HAP-1 (cell line): ENCODE data around the gene UPB1.

Source experiments
- DNase-seq, 2 experiments: peaks; one replicate each; pipeline ENCODE4 v3.0.0-alpha.2; 2016 to 2020; ENCODE audit warnings: low spot score in 2 of 2
- H3K27me3 ChIP-seq: fragments of 250-450 bp; sonication (Bioruptor Pico); 2 replicates; pipeline ENCODE4 v1.5.1; 2020; ENCODE audit warnings: low read depth, mild to moderate bottlenecking, moderate library complexity
- H3K36me3 ChIP-seq: fragments of 250-450 bp; sonication (Bioruptor Pico); replicated peaks from 2 replicates; pipeline ENCODE4 v1.5.1; 2020; ENCODE audit warnings: mild to moderate bottlenecking
- H3K4me1 ChIP-seq: fragments of 250-450 bp; sonication (Bioruptor Pico); 2 replicates; pipeline ENCODE4 v1.5.1; 2020; ENCODE audit warnings: mild to moderate bottlenecking
- H3K4me3 ChIP-seq: fragments of 250-450 bp; sonication (Bioruptor Pico); 2 replicates; pipeline ENCODE4 v1.5.1; 2020; ENCODE audit warnings: mild to moderate bottlenecking, moderate library complexity
- H3K9me3 ChIP-seq: fragments of 250-450 bp; sonication (Bioruptor Pico); 2 replicates; pipeline ENCODE4 v1.5.1; 2020; ENCODE audit warnings: mild to moderate bottlenecking, moderate library complexity
- in situ Hi-C: fragments of 300-500 bp; cut with MboI; formaldehyde crosslinking; loops from 3 replicates; pipeline ENCODE4 v1.14.3; 2020; ENCODE audit warnings: low sequenced_read_pairs, inconsistent platforms, mixed read lengths

The UPB1 gene

GRCh38 chr22:24494528-24495364, at the start of gene UPB1:
UPB1 (plus strand) TSS chr22:24495332; CDS start chr22:24495404, 72 bp downstream.
- in situ Hi-C loops = no loop called here
- no peak within 1 kb of the TSS for H3K4me3 ChIP-seq
- H3K4me1 ChIP-seq = no peaks in the 10 kb centered on the region
- H3K36me3 ChIP-seq = no peaks in the 10 kb centered on the region
- H3K9me3 ChIP-seq = no peaks in the 10 kb centered on the region
- H3K27me3 ChIP-seq = no peaks in the 10 kb centered on the region; the same call in 1 of the 2 replicates
- DNase-seq = no peak

GRCh38 chr22:24445481-24446259, 49.5 kb upstream of the UPB1 start:
- no peak for DNase-seq
- peaks cover 4% of the 10 kb centered on the region; the same call in 1 of the 2 replicates for H3K4me1 ChIP-seq

GRCh38 chr22:24446260-24446611, 48.9 kb upstream of the UPB1 start:
- no peaks in the 10 kb centered on the region for H3K9me3 ChIP-seq
- no peak for DNase-seq
- no peaks in the 10 kb centered on the region for H3K27me3 ChIP-seq
- no peaks in the 10 kb centered on the region for H3K36me3 ChIP-seq
- in situ Hi-C loops = no loop called here
- peaks cover 4% of the 10 kb centered on the region; the same call in 1 of the 2 replicates for H3K4me1 ChIP-seq
- no peak overlapping the region for H3K4me3 ChIP-seq

More at GRCh38 chr22:24445481-24446259, 49.5 kb upstream of the UPB1 start:
- Histone ChIP-seq H3K4me3 (no peak overlapping the region), H3K9me3 (no peaks in the 10 kb centered on the region), H3K27me3 (no peaks in the 10 kb centered on the region), H3K36me3 (no peaks in the 10 kb centered on the region)
- in situ Hi-C loops = no loop called here

GRCh38 chr22:24450610-24451009, 44.5 kb upstream of the UPB1 start:
- Histone ChIP-seq H3K27me3 (peaks cover 8% of the 10 kb centered on the region), H3K9me3 (no peaks in the 10 kb centered on the region), H3K4me1 (peaks cover under 1% of the 10 kb centered on the region; the same call in 1 of the 2 replicates), H3K36me3 (no peaks in the 10 kb centered on the region), H3K4me3 (no peak overlapping the region)
- DNase-seq = no peak
- in situ Hi-C loops = no loop called here

GRCh38 chr22:24451162-24451561, 44.0 kb upstream of the UPB1 start:
- in situ Hi-C loops = no loop called here
- no peaks in the 10 kb centered on the region for H3K4me1 ChIP-seq
- H3K27me3 ChIP-seq = peaks cover 8% of the 10 kb centered on the region
- no peak for DNase-seq
- H3K4me3 ChIP-seq = no peak overlapping the region
- H3K36me3 ChIP-seq = no peaks in the 10 kb centered on the region
- H3K9me3 ChIP-seq = no peaks in the 10 kb centered on the region; the same call in 1 of the 2 replicates

GRCh38 chr22:24453853-24454252, 41.3 kb upstream of the UPB1 start:
- DNase-seq = no peak
- in situ Hi-C loops = no loop called here
- H3K36me3 ChIP-seq = no peaks in the 10 kb centered on the region
- H3K9me3 ChIP-seq = no peaks in the 10 kb centered on the region; the same call in 1 of the 2 replicates
- H3K27me3 ChIP-seq = peaks cover 8% of the 10 kb centered on the region
- no peak overlapping the region for H3K4me3 ChIP-seq
- no peaks in the 10 kb centered on the region for H3K4me1 ChIP-seq

- in situ Hi-C loops = no loop called here
- Histone ChIP-seq H3K9me3 (no peaks in the 10 kb centered on the region; the same call in 1 of the 2 replicates), H3K36me3 (no peaks in the 10 kb centered on the region), H3K27me3 (peaks cover 8% of the 10 kb centered on the region), H3K4me3 (no peak overlapping the region), H3K4me1 (0 out of 2 replicates have a peak, but pooled peaks cover 3% of the 10 kb centered on the region)
- no peak for DNase-seq
Measured at GRCh38 chr22:24455039-24455438, 40.1 kb upstream of the UPB1 start.

GRCh38 chr22:24455751-24456426, 39.2 kb upstream of the UPB1 start:
- no peak for DNase-seq
- no peaks in the 10 kb centered on the region; the same call in 1 of the 2 replicates for H3K9me3 ChIP-seq
- H3K27me3 ChIP-seq = peaks cover 8% of the 10 kb centered on the region
- no peaks in the 10 kb centered on the region for H3K36me3 ChIP-seq
- 0 out of 2 replicates have a peak, but pooled peaks cover 3% of the 10 kb centered on the region for H3K4me1 ChIP-seq
- in situ Hi-C loops = no loop called here
- no peak overlapping the region for H3K4me3 ChIP-seq

- in situ Hi-C loops = no loop called here
Measured at GRCh38 chr22:24457894-24458420, 37.2 kb upstream of the UPB1 start.

GRCh38 chr22:24459911-24460310, 35.2 kb upstream of the UPB1 start:
- Histone ChIP-seq H3K4me1 (0 out of 2 replicates have a peak, but pooled peaks cover 3% of the 10 kb centered on the region), H3K4me3 (no peak overlapping the region), H3K36me3 (no peaks in the 10 kb centered on the region), H3K9me3 (no peaks in the 10 kb centered on the region; the same call in 1 of the 2 replicates), H3K27me3 (no peaks in the 10 kb centered on the region)
- in situ Hi-C loops = no loop called here
- DNase-seq = no peak

More at GRCh38 chr22:24457894-24458420, 37.2 kb upstream of the UPB1 start:
- DNase-seq = no peak
- H3K27me3 ChIP-seq = peaks cover 8% of the 10 kb centered on the region
- H3K4me3 ChIP-seq = no peak overlapping the region
- no peaks in the 10 kb centered on the region for H3K36me3 ChIP-seq
- 0 out of 2 replicates have a peak, but pooled peaks cover 3% of the 10 kb centered on the region for H3K4me1 ChIP-seq
- H3K9me3 ChIP-seq = no peaks in the 10 kb centered on the region; the same call in 1 of the 2 replicates

- no peak overlapping the region for H3K4me3 ChIP-seq
- 0 out of 2 replicates have a peak, but pooled peaks cover 3% of the 10 kb centered on the region for H3K4me1 ChIP-seq
- no peaks in the 10 kb centered on the region for H3K27me3 ChIP-seq
- DNase-seq = no peak
- H3K9me3 ChIP-seq = no peaks in the 10 kb centered on the region; the same call in 1 of the 2 replicates
- H3K36me3 ChIP-seq = no peaks in the 10 kb centered on the region
- in situ Hi-C loops = no loop called here
Measured at GRCh38 chr22:24460418-24461089, 34.6 kb upstream of the UPB1 start.

GRCh38 chr22:24463071-24463760, 31.9 kb upstream of the UPB1 start:
- no peaks in the 10 kb centered on the region for H3K27me3 ChIP-seq
- H3K4me3 ChIP-seq = no peak overlapping the region
- no peak for DNase-seq
- H3K4me1 ChIP-seq = 0 out of 2 replicates have a peak, but pooled peaks cover 3% of the 10 kb centered on the region
- no peaks in the 10 kb centered on the region for H3K36me3 ChIP-seq
- H3K9me3 ChIP-seq = no peaks in the 10 kb centered on the region
- in situ Hi-C loops = no loop called here
